ENCODE measurements around the gene ABCB11.

ABCB11 gene

DNA sequence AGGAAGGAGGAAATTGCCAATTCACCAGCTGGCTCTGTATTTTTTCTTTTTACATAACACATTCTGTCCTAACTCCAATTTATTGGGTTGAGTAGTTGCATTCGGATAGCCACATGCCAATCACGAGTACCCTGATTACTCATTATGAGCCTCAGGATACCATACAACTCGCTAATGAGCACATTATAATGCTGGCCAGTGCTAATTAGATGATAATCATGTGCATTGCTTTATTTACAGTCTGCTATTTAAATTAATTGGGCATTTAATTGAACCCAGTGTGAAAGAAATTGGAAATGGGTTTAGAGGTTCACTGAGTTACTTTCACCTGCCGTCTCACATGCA lies 114.8 kb downstream of the ABCB11 start:
- Histone ChIP-seq H3K4me3 (ENCODE audit: low read length) (no peak overlapping the region), H3K9me3 (ENCODE audit: insufficient read depth, low read length) (no peaks in the 10 kb centered on the region), H3K4me2 (ENCODE audit: low read length) (no peak overlapping the region), H3K79me2 (ENCODE audit: low read length) (no peaks in the 10 kb centered on the region), H3K27me3 (ENCODE audit: low read depth, low read length) (peaks cover 36% of the 10 kb centered on the region), H3K27ac (ENCODE audit: low read length) (no peak overlapping the region), H3K9ac (ENCODE audit: low read length) (no peak overlapping the region), H4K20me1 (ENCODE audit: insufficient read depth, low read length) (no peaks in the 10 kb centered on the region), H3K36me3 (replicated peaks; ENCODE audit: low read depth, low read length) (no peaks in the 10 kb centered on the region), H3K4me1 (ENCODE audit: low read length) (peaks cover 9% of the 10 kb centered on the region), H2AFZ (ENCODE audit: low read depth, low read length) (no peak overlapping the region)
- TF ChIP-seq, protein P1, sequence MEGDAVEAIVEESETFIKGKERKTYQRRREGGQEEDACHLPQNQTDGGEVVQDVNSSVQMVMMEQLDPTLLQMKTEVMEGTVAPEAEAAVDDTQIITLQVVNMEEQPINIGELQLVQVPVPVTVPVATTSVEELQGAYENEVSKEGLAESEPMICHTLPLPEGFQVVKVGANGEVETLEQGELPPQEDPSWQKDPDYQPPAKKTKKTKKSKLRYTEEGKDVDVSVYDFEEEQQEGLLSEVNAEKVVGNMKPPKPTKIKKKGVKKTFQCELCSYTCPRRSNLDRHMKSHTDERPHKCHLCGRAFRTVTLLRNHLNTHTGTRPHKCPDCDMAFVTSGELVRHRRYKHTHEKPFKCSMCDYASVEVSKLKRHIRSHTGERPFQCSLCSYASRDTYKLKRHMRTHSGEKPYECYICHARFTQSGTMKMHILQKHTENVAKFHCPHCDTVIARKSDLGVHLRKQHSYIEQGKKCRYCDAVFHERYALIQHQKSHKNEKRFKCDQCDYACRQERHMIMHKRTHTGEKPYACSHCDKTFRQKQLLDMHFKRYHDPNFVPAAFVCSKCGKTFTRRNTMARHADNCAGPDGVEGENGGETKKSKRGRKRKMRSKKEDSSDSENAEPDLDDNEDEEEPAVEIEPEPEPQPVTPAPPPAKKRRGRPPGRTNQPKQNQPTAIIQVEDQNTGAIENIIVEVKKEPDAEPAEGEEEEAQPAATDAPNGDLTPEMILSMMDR (IDR thresholded peaks at IDR 0.05; ENCODE audit: low read depth, low read length), result no peak
- TF ChIP-seq EZH2phosphoT487 (IDR thresholded peaks at IDR 0.05; ENCODE audit: low read depth), result no peak

DNA sequence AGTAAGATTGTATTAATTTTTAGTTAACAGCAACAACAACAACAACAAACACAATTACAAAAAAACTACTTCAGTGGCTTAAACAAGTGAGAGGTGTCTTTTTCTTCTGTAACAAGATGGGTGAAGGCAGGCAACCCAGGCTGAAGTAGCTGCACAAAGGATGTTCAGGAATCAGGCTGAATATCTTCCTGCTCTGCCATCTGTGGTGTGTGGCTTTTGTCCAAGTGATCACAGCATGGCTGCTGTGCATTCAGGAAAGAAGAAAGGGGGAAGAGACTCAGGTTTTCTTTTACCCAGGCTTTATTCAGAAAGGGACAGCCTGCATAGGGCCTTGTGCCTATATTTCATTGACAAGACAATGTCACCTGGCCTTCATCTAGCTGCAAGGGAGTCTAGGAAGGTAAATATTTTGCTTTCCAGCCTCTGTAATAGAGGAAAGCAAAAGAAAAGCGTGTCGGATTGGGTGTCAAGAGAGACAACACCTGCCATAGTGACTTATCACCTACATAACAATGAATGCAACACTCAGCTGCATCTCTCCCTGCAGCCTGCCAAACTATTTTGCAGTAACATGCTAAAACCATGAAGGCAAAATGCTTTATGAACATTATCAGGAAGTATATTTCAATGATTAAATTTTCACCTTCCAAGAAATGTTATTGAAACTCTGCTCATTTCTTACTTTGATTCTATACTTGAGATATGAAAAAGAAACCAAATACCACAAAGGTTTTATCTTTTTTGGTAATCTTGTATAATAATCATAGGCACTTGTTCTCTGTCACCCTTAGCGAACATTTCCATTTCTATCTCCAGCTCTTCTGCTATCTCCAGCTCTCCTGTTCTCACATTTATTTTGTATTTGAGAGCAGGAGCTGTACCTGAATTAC lies 115.4 kb downstream of the ABCB11 start:
- H3K4me2 ChIP-seq (ENCODE audit: low read length), result no peak overlapping the region
- H3K4me1 ChIP-seq (ENCODE audit: low read length), result peaks cover 9% of the 10 kb centered on the region
- H4K20me1 ChIP-seq (ENCODE audit: insufficient read depth, low read length), result no peaks in the 10 kb centered on the region
- H3K27ac ChIP-seq (ENCODE audit: low read length), result no peak overlapping the region
- no peaks in the 10 kb centered on the region for H3K36me3 ChIP-seq (replicated peaks; ENCODE audit: low read depth, low read length)
- H3K9ac ChIP-seq (ENCODE audit: low read length), result no peak overlapping the region
- no peak overlapping the region for H3K4me3 ChIP-seq (ENCODE audit: low read length)
- no peaks in the 10 kb centered on the region for H3K9me3 ChIP-seq (ENCODE audit: insufficient read depth, low read length)
- no peaks in the 10 kb centered on the region for H3K79me2 ChIP-seq (ENCODE audit: low read length)
- H2AFZ ChIP-seq (ENCODE audit: low read depth, low read length), result no peak overlapping the region
- TF ChIP-seq EZH2phosphoT487 (IDR thresholded peaks at IDR 0.05; ENCODE audit: low read depth), result no peak
- TF ChIP-seq, protein P1 (IDR thresholded peaks at IDR 0.05; ENCODE audit: low read depth, low read length), result no peak
- H3K27me3 ChIP-seq (ENCODE audit: low read depth, low read length), result peaks cover 31% of the 10 kb centered on the region

- H3K4me2 ChIP-seq (ENCODE audit: low read length), result peak overlapping the region; percentile 86
- H3K4me3 ChIP-seq (ENCODE audit: low read length), result peak overlapping the region; percentile 77
- peaks cover 9% of the 10 kb centered on the region for H3K4me1 ChIP-seq (ENCODE audit: low read length)
- no peak overlapping the region for H3K9ac ChIP-seq (ENCODE audit: low read length)
- TF ChIP-seq EZH2phosphoT487 (IDR thresholded peaks at IDR 0.05; ENCODE audit: low read depth), result no peak
- TF ChIP-seq, protein P1 (IDR thresholded peaks at IDR 0.05; ENCODE audit: low read depth, low read length), result no peak
- peaks cover 19% of the 10 kb centered on the region for H3K27me3 ChIP-seq (ENCODE audit: low read depth, low read length)
- no peaks in the 10 kb centered on the region for H3K9me3 ChIP-seq (ENCODE audit: insufficient read depth, low read length)
- H2AFZ ChIP-seq (ENCODE audit: low read depth, low read length), result no peak overlapping the region
- H3K36me3 ChIP-seq (replicated peaks; ENCODE audit: low read depth, low read length), result no peaks in the 10 kb centered on the region
- no peak overlapping the region for H3K27ac ChIP-seq (ENCODE audit: low read length)
- H3K79me2 ChIP-seq (ENCODE audit: low read length), result no peaks in the 10 kb centered on the region
- no peaks in the 10 kb centered on the region for H4K20me1 ChIP-seq (ENCODE audit: insufficient read depth, low read length)
These were observed 117.6 kb downstream of the ABCB11 start for GRCh38 chr2:168913495-168913894.

GRCh38 chr2:168912901-168913369 lies 118.2 kb downstream of the ABCB11 start:
- H3K4me2 ChIP-seq (ENCODE audit: low read length), result peak overlapping the region; percentile 86
- peaks cover 9% of the 10 kb centered on the region for H3K4me1 ChIP-seq (ENCODE audit: low read length)
- peaks cover 18% of the 10 kb centered on the region for H3K27me3 ChIP-seq (ENCODE audit: low read depth, low read length)
- H3K4me3 ChIP-seq (ENCODE audit: low read length), result peak overlapping the region; percentile 77
- 0 out of 2 replicates have a peak overlapping the region, but pooled peaks have one; percentile 19 for H2AFZ ChIP-seq (ENCODE audit: low read depth, low read length)
- no peaks in the 10 kb centered on the region for H3K36me3 ChIP-seq (replicated peaks; ENCODE audit: low read depth, low read length)
- no peaks in the 10 kb centered on the region for H3K9me3 ChIP-seq (ENCODE audit: insufficient read depth, low read length)
- no peak overlapping the region for H3K27ac ChIP-seq (ENCODE audit: low read length)
- no peaks in the 10 kb centered on the region for H4K20me1 ChIP-seq (ENCODE audit: insufficient read depth, low read length)
- TF ChIP-seq, protein P1 (IDR thresholded peaks at IDR 0.05; ENCODE audit: low read depth, low read length), result no peak
- TF ChIP-seq EZH2phosphoT487 (IDR thresholded peaks at IDR 0.05; ENCODE audit: low read depth), result no peak
- H3K79me2 ChIP-seq (ENCODE audit: low read length), result no peaks in the 10 kb centered on the region
- H3K9ac ChIP-seq (ENCODE audit: low read length), result peak overlapping the region; percentile 17; the same call in 1 of the 2 replicates

All from OCI-LY3 (cell line).